NCI-H510A treated with DMSO at 0.1 percent for 48 hours (cell line): ENCODE measurements around the gene MYOZ3.

ENCODE experiments used
- DNase-seq: peaks from one replicate; lab custom pipeline; 2025; lab: John Stamatoyannopoulos, UW

Gene MYOZ3

GRCh38 chr5:150627731-150628545 lies 33.1 kb upstream of the MYOZ3 start:
- no peak for DNase-seq

GRCh38 chr5:150628936-150629485 lies 32.0 kb upstream of the MYOZ3 start:
- DNase-seq, result no peak

GRCh38 chr5:150630016-150630415 lies 31.0 kb upstream of the MYOZ3 start:
- no peak for DNase-seq

- no peak for DNase-seq
Measured at GRCh38 chr5:150630461-150631325, 30.4 kb upstream of the MYOZ3 start.

GRCh38 chr5:150631326-150631701 lies 29.7 kb upstream of the MYOZ3 start:
- DNase-seq, result no peak

GRCh38 chr5:150632305-150633160 lies 28.5 kb upstream of the MYOZ3 start:
- no peak for DNase-seq

- DNase-seq, result no peak
Measured at GRCh38 chr5:150633429-150633828, 27.6 kb upstream of the MYOZ3 start.

GRCh38 chr5:150636391-150637244 lies 24.4 kb upstream of the MYOZ3 start:
- DNase-seq, result no peak

- no peak for DNase-seq
Measured at GRCh38 chr5:150637245-150638052, 23.6 kb upstream of the MYOZ3 start.

GRCh38 chr5:150638053-150638444 lies 23.0 kb upstream of the MYOZ3 start:
- DNase-seq, result no peak

- no peak for DNase-seq
Measured at GRCh38 chr5:150638488-150639376, 22.3 kb upstream of the MYOZ3 start.

GRCh38 chr5:150639377-150639692 lies 21.7 kb upstream of the MYOZ3 start:
- no peak for DNase-seq

GRCh38 chr5:150639751-150640150 lies 21.3 kb upstream of the MYOZ3 start:
- no peak for DNase-seq

GRCh38 chr5:150640311-150641005 lies 20.6 kb upstream of the MYOZ3 start, which contains the start of gene SYNPO:
SYNPO (plus strand) TSS chr5:150640660; CDS start chr5:150648276, 7,616 bp downstream.
- DNase-seq, result no peak

GRCh38 chr5:150641006-150641570 lies 20.0 kb upstream of the MYOZ3 start:
- DNase-seq, result no peak

- no peak for DNase-seq
Measured at GRCh38 chr5:150641824-150642566, 19.1 kb upstream of the MYOZ3 start.

GRCh38 chr5:150642567-150642927 lies 18.5 kb upstream of the MYOZ3 start:
- no peak for DNase-seq
